ENCODE data around the gene GAD2. TPM values are rescaled to one million over a fixed set of nuclear protein-coding genes. Genes with fewer than 3 reads are reported as not detected.
A peak's percentile ranks its signal among the peaks of the same experiment; 100 is the strongest.

Gene GAD2
- total RNA-seq, 1 donor from 2014 or later, result 0.41 TPM

DNA sequence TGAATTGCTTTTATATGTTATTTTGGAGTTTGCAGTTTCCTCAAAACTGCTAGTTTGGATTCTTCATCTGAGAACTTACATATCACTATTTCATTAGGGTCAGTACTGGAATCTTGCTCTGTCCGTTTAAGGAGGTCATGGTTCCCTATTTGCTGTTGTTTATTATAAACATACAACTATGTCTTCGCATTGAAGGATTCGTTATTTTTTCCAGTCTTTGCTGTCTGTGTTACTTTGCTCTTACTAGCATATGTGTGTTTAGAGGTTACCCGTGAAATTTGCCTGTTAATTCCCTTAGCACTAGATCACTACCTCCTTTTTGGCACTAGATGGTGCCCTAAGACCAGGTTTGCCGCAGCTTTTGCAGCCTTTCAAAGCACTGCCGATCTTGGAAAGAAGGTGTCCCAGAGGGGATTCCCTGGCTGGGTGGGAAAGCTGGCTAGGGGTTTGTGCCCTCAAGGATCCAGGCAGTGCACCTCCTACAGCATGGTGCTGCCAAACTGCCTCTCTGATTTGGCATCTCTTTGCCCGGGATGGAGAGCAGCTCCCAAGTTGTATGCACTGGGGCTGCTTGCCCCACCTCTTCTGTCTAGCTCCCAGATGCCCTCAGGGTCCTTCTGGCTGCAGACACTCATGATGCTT lies 118.5 kb downstream of the GAD2 start:
- no peak overlapping the region for H3K27ac Mint-ChIP-seq
- H3F3A ChIP-seq (ENCODE audit: low read depth), result no peaks in the 10 kb centered on the region
- H3K4me2 ChIP-seq, result peak overlapping the region; percentile 32
- H3K9me3 Mint-ChIP-seq, result peaks cover 9% of the 10 kb centered on the region
- no peak overlapping the region for H3K4me3 Mint-ChIP-seq
- no peaks in the 10 kb centered on the region for H3K36me3 ChIP-seq
- no peaks in the 10 kb centered on the region for H3K27me3 ChIP-seq
- peak overlapping the region; percentile 13 for H3K4me3 ChIP-seq
- H3K79me2 ChIP-seq (ENCODE audit: low read depth), result no peaks in the 10 kb centered on the region
- peaks cover 2% of the 10 kb centered on the region for H3K27me3 Mint-ChIP-seq (ENCODE audit: insufficient read depth, low read depth)
- H3K4me1 Mint-ChIP-seq, result no peaks in the 10 kb centered on the region
- peak overlapping the region; percentile 91 for H2AFZ ChIP-seq (replicated peaks)
- H3K9me3 ChIP-seq (ENCODE audit: low read depth), result no peaks in the 10 kb centered on the region
- H3K4me1 ChIP-seq, result no peaks in the 10 kb centered on the region
- DNase-seq (ENCODE audit: low spot score), result peak; percentile 81
- no peak overlapping the region for H3K27ac ChIP-seq
- H4K20me1 ChIP-seq (ENCODE audit: low read depth), result no peaks in the 10 kb centered on the region
- no peak for TF ChIP-seq EZH2phosphoT487 (IDR thresholded peaks at IDR 0.05)
- TF ChIP-seq, protein P1, sequence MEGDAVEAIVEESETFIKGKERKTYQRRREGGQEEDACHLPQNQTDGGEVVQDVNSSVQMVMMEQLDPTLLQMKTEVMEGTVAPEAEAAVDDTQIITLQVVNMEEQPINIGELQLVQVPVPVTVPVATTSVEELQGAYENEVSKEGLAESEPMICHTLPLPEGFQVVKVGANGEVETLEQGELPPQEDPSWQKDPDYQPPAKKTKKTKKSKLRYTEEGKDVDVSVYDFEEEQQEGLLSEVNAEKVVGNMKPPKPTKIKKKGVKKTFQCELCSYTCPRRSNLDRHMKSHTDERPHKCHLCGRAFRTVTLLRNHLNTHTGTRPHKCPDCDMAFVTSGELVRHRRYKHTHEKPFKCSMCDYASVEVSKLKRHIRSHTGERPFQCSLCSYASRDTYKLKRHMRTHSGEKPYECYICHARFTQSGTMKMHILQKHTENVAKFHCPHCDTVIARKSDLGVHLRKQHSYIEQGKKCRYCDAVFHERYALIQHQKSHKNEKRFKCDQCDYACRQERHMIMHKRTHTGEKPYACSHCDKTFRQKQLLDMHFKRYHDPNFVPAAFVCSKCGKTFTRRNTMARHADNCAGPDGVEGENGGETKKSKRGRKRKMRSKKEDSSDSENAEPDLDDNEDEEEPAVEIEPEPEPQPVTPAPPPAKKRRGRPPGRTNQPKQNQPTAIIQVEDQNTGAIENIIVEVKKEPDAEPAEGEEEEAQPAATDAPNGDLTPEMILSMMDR (IDR thresholded peaks at IDR 0.05), result peak; percentile 90
- H3K36me3 Mint-ChIP-seq, result no peaks in the 10 kb centered on the region
- no peak overlapping the region for H3K9ac ChIP-seq

- Histone ChIP-seq H3K4me3 (peak overlapping the region; percentile 13), H3K27me3 (no peaks in the 10 kb centered on the region), H3K36me3 (no peaks in the 10 kb centered on the region), H3K79me2 (ENCODE audit: low read depth) (no peaks in the 10 kb centered on the region), H3K9ac (no peak overlapping the region), H3K4me2 (peak overlapping the region; percentile 32), H3F3A (ENCODE audit: low read depth) (no peaks in the 10 kb centered on the region), H4K20me1 (ENCODE audit: low read depth) (no peaks in the 10 kb centered on the region), H2AFZ (replicated peaks) (peak overlapping the region; percentile 91), H3K27ac (no peak overlapping the region), H3K9me3 (ENCODE audit: low read depth) (no peaks in the 10 kb centered on the region), H3K4me1 (no peaks in the 10 kb centered on the region)
- Mint-ChIP-seq H3K27me3 (ENCODE audit: insufficient read depth, low read depth) (peaks cover 2% of the 10 kb centered on the region), H3K36me3 (no peaks in the 10 kb centered on the region), H3K4me3 (no peak overlapping the region), H3K27ac (no peak overlapping the region), H3K9me3 (peaks cover 9% of the 10 kb centered on the region), H3K4me1 (no peaks in the 10 kb centered on the region)
- DNase-seq (ENCODE audit: low spot score), result no peak
- TF ChIP-seq, protein P1 (IDR thresholded peaks at IDR 0.05), result no peak
- TF ChIP-seq EZH2 (IDR thresholded peaks at IDR 0.05) (no peak), EZH2phosphoT487 (IDR thresholded peaks at IDR 0.05) (no peak)
Measured at GRCh38 chr10:26335574-26336093, 119.1 kb downstream of the GAD2 start.

- Histone ChIP-seq H3K27me3 (no peaks in the 10 kb centered on the region), H3K4me2 (no peak overlapping the region), H2AFZ (replicated peaks) (no peak overlapping the region), H3K9me3 (ENCODE audit: low read depth) (no peaks in the 10 kb centered on the region), H3K4me3 (no peak overlapping the region), H3K4me1 (no peaks in the 10 kb centered on the region), H3K79me2 (ENCODE audit: low read depth) (no peaks in the 10 kb centered on the region), H4K20me1 (ENCODE audit: low read depth) (no peaks in the 10 kb centered on the region), H3F3A (ENCODE audit: low read depth) (no peaks in the 10 kb centered on the region), H3K36me3 (no peaks in the 10 kb centered on the region), H3K9ac (no peak overlapping the region), H3K27ac (no peak overlapping the region)
- Mint-ChIP-seq H3K27ac (no peak overlapping the region), H3K9me3 (peaks cover 9% of the 10 kb centered on the region), H3K27me3 (ENCODE audit: insufficient read depth, low read depth) (peaks cover 2% of the 10 kb centered on the region), H3K36me3 (no peaks in the 10 kb centered on the region), H3K4me1 (no peaks in the 10 kb centered on the region), H3K4me3 (no peak overlapping the region)
- no peak for DNase-seq (ENCODE audit: low spot score)
- no peak for TF ChIP-seq EZH2 (IDR thresholded peaks at IDR 0.05)
- TF ChIP-seq EZH2phosphoT487 (IDR thresholded peaks at IDR 0.05), result no peak
- TF ChIP-seq, protein P1 (IDR thresholded peaks at IDR 0.05), result no peak
Measured at GRCh38 chr10:26336979-26337378, 120.4 kb downstream of the GAD2 start.
